ENCODE results near the gene SDK2.

GRCh38 chr17:73491648-73492047 is 152.6 kb downstream of the SDK2 start:
- TF ChIP-seq EZH2phosphoT487 (IDR thresholded peaks at IDR 0.05; ENCODE audit: borderline replicate concordance, low read depth) (no peak), FOXJ3 (CRISPR knock-in tag; IDR thresholded peaks at IDR 0.05) (no peak), POLR2AphosphoS5 (IDR thresholded peaks at IDR 0.05; ENCODE audit: low read depth, low read length) (no peak)
